SH-SY5Y (cell line): ENCODE measurements around the gene VPS9D1.

Experiments used
- GATA2 ChIP-seq: IDR thresholded peaks from 2 replicates; pipeline ENCODE4 v1.6.1; 2011; ENCODE audit warnings: mild to moderate bottlenecking, low read depth, low read length
- GATA3 ChIP-seq: IDR thresholded peaks from 2 replicates; pipeline ENCODE4 v1.6.1; 2011; ENCODE audit warnings: low read depth, mild to moderate bottlenecking, low read length, moderate library complexity

DNA sequence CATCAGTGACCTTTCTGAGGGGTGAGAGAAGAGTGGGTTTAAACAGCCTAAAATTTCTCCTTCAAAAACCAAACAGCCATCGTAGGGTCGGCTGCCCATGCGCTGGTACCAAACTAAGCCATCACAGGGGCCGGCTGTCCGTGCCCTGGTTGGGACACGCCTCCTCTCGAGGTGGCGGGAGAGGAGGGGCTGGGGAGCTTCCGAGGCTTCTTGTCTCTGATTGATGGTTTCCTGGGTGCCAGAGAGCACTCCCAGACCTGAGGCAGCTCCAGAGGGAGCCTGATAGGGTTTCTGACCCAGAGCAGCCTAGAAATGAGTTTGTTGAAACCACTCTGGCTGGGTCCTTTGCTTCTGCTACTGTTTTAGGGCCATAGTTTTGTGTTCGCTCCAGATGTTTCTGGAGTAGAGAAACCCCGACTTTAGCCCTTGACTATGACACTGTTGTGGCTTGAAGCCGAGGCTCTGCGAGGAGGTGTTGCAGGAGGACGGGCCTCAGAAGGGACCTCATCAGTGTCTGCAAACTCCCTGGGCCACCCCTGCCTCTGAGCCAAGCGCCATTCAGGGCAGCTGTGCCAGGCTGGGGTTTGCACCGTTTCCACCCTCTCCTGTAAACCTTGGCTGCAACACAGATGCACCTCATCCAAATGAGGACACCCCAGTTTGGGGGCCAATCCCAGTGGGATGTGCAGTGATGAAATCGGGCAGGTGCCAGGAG is 6.9 kb upstream of the VPS9D1 start:
- TF ChIP-seq GATA2 (no peak), GATA3 (no peak)
